Nephron progenitor cell (in vitro differentiated cells): ENCODE results near the gene ABL1.

ENCODE experiments used
- DNase-seq: peaks from one replicate; pipeline ENCODE4 v3.0.0; 2021
- H3K27ac Mint-ChIP-seq: 2 replicates; pipeline ENCODE4 v1.8.0; 2021; ENCODE audit warnings: mild to moderate bottlenecking, moderate library complexity, mixed read lengths
- H3K27me3 Mint-ChIP-seq: 2 replicates; pipeline ENCODE4 v1.8.0; 2021; ENCODE audit warnings: mild to moderate bottlenecking, low read depth, mixed read lengths; ENCODE audit not compliant: poor library complexity
- H3K36me3 Mint-ChIP-seq: 2 replicates; pipeline ENCODE4 v1.8.0; 2021; ENCODE audit warnings: low read depth, mixed read lengths
- H3K4me1 Mint-ChIP-seq: 2 replicates; pipeline ENCODE4 v1.8.0; 2021; ENCODE audit warnings: mixed read lengths
- H3K4me3 Mint-ChIP-seq: 2 replicates; pipeline ENCODE4 v1.8.0; 2021; ENCODE audit warnings: mild to moderate bottlenecking, moderate library complexity, mixed read lengths
- H3K9me3 Mint-ChIP-seq: 2 replicates; pipeline ENCODE4 v1.8.0; 2021; ENCODE audit warnings: mild to moderate bottlenecking, moderate library complexity, mixed read lengths
- CTCF ChIP-seq: fragments of 200-600 bp; sonication (generic); IDR thresholded peaks from 2 replicates; pipeline ENCODE4 v1.5.0; 2021; ENCODE audit warnings: antibody characterized with exemption

The ABL1 gene

GRCh38 chr9:130842545-130842944 is 7.5 kb downstream of the ABL1 start:
- Mint-ChIP-seq H3K4me3 (no peak overlapping the region), H3K27ac (peak overlapping the region; percentile 95), H3K9me3 (no peaks in the 10 kb centered on the region), H3K4me1 (peaks cover 92% of the 10 kb centered on the region), H3K36me3 (peaks cover 10% of the 10 kb centered on the region), H3K27me3 (peaks cover 3% of the 10 kb centered on the region)
- TF ChIP-seq CTCF: no peak
- no peak for DNase-seq

GRCh38 chr9:130843049-130843908 is 8.2 kb downstream of the ABL1 start:
- peaks cover 16% of the 10 kb centered on the region for H3K36me3 Mint-ChIP-seq
- peaks cover 3% of the 10 kb centered on the region for H3K27me3 Mint-ChIP-seq
- peak overlapping the region; percentile 95 for H3K27ac Mint-ChIP-seq
- DNase-seq: no peak
- H3K9me3 Mint-ChIP-seq: no peaks in the 10 kb centered on the region
- peaks cover 90% of the 10 kb centered on the region for H3K4me1 Mint-ChIP-seq
- no peak overlapping the region for H3K4me3 Mint-ChIP-seq
- TF ChIP-seq CTCF: no peak

- no peak for DNase-seq
- Mint-ChIP-seq H3K4me3 (no peak overlapping the region), H3K27ac (peak overlapping the region; percentile 82)
These were observed 9.0 kb downstream of the ABL1 start for GRCh38 chr9:130844044-130844451.

GRCh38 chr9:130845254-130845653 is 10.2 kb downstream of the ABL1 start:
- peaks cover 7% of the 10 kb centered on the region for H3K9me3 Mint-ChIP-seq
- no peak for TF ChIP-seq CTCF
- DNase-seq: no peak
- peak overlapping the region; percentile 87 for H3K27ac Mint-ChIP-seq
- peaks cover 75% of the 10 kb centered on the region for H3K4me1 Mint-ChIP-seq
- H3K27me3 Mint-ChIP-seq: peaks cover 3% of the 10 kb centered on the region
- peaks cover 30% of the 10 kb centered on the region for H3K36me3 Mint-ChIP-seq
- H3K4me3 Mint-ChIP-seq: no peak overlapping the region

More at GRCh38 chr9:130844044-130844451, 9.0 kb downstream of the ABL1 start:
- H3K9me3 Mint-ChIP-seq: peaks cover under 1% of the 10 kb centered on the region
- peaks cover 82% of the 10 kb centered on the region for H3K4me1 Mint-ChIP-seq
- peaks cover 3% of the 10 kb centered on the region for H3K27me3 Mint-ChIP-seq
- peaks cover 18% of the 10 kb centered on the region for H3K36me3 Mint-ChIP-seq
- TF ChIP-seq CTCF: no peak

GRCh38 chr9:130845901-130846481 is 10.9 kb downstream of the ABL1 start:
- peaks cover 7% of the 10 kb centered on the region for H3K9me3 Mint-ChIP-seq
- H3K27ac Mint-ChIP-seq: peak overlapping the region; percentile 87
- no peak for DNase-seq
- no peak for TF ChIP-seq CTCF
- H3K4me3 Mint-ChIP-seq: no peak overlapping the region
- peaks cover 3% of the 10 kb centered on the region for H3K27me3 Mint-ChIP-seq
- peaks cover 37% of the 10 kb centered on the region for H3K36me3 Mint-ChIP-seq
- peaks cover 69% of the 10 kb centered on the region for H3K4me1 Mint-ChIP-seq
